Muscle layer of duodenum (tissue), 2 donors: ENCODE results near the gene TANC1.

Experiments used
- H3K27ac ChIP-seq: one replicate; pipeline ENCODE4 v1.7.0; 2013; ENCODE audit warnings: mild to moderate bottlenecking, low read length
- H3K27me3 ChIP-seq: one replicate; pipeline ENCODE4 v1.7.0; 2013; ENCODE audit warnings: low read depth, mild to moderate bottlenecking, control low read depth, low read length
- H3K36me3 ChIP-seq, 2 donors: one replicate each; pipeline ENCODE4 v1.7.0; 2013; ENCODE audit warnings: low read length in 2 of 2, control low read depth in 1 of 2, mild to moderate bottlenecking in 1 of 2; ENCODE audit not compliant: insufficient read depth in 2 of 2, control insufficient read depth in 1 of 2
- H3K4me1 ChIP-seq, 2 donors: one replicate each; pipeline ENCODE4 v1.7.0; 2013; ENCODE audit warnings: low read length in 2 of 2, mild to moderate bottlenecking in 2 of 2, control low read depth in 1 of 2, moderate library complexity in 1 of 2; ENCODE audit not compliant: insufficient read depth in 2 of 2, control insufficient read depth in 1 of 2
- H3K4me3 ChIP-seq, 2 donors: one replicate each; pipeline ENCODE4 v1.7.0; 2013; ENCODE audit warnings: low read length in 2 of 2, low read depth in 1 of 2, mild to moderate bottlenecking in 1 of 2
- H3K9me3 ChIP-seq, 2 donors: one replicate each; pipeline ENCODE4 v1.7.0; 2013; ENCODE audit warnings: low read length in 2 of 2, control low read depth in 1 of 2, mild to moderate bottlenecking in 1 of 2; ENCODE audit not compliant: control insufficient read depth in 1 of 2
- donor health status: healthy.

Gene TANC1

DNA sequence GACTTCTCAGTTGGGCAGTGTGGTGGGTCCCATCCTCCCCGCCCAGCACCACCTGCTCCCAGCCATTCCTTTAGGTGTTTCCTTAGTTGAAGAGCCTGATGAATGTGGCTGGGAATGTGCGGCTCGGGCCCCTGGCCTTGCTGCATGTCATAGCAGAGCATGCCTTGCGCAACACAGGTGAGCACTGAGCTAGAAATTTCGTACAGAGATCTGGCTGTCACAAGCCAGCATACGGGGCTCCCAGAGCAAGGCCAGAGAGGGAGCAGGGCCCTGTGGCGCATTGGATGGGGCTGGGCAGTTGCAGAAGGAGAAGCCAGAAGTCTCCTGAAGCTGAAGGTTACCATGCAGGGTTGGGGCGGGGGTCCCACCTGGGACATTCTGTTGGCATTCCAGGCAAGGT, 188.4 kb downstream of the TANC1 start:
- no peak overlapping the region for H3K27ac ChIP-seq
- no peaks in the 10 kb centered on the region for H3K36me3 ChIP-seq
- peaks cover 5 to 55% of the 10 kb centered on the region in 2 donors for H3K4me1 ChIP-seq
- no peaks in the 10 kb centered on the region for H3K27me3 ChIP-seq
- no peaks in the 10 kb centered on the region for H3K9me3 ChIP-seq
- H3K4me3 ChIP-seq = no peak overlapping the region

GRCh38 chr2:159157361-159158209, 189.1 kb downstream of the TANC1 start:
- Histone ChIP-seq H3K36me3 (no peaks in the 10 kb centered on the region), H3K27ac (no peak overlapping the region), H3K27me3 (no peaks in the 10 kb centered on the region), H3K9me3 (no peaks in the 10 kb centered on the region), H3K4me3 (no peak overlapping the region), H3K4me1 (peaks cover 5 to 47% of the 10 kb centered on the region in 2 donors)

GRCh38 chr2:159160412-159160811, 192.0 kb downstream of the TANC1 start:
- Histone ChIP-seq H3K27ac (no peak overlapping the region), H3K36me3 (no peaks in the 10 kb centered on the region), H3K4me3 (no peak overlapping the region), H3K27me3 (no peaks in the 10 kb centered on the region), H3K9me3 (no peaks in the 10 kb centered on the region), H3K4me1 (peaks cover 0 to 36% of the 10 kb centered on the region in 2 donors)

- no peak overlapping the region for H3K4me3 ChIP-seq
- no peaks in the 10 kb centered on the region for H3K27me3 ChIP-seq
- peaks cover 0 to 33% of the 10 kb centered on the region in 2 donors for H3K4me1 ChIP-seq
- no peaks in the 10 kb centered on the region for H3K36me3 ChIP-seq
- H3K9me3 ChIP-seq = no peaks in the 10 kb centered on the region
- no peak overlapping the region for H3K27ac ChIP-seq
Measured at GRCh38 chr2:159160954-159161353, 192.5 kb downstream of the TANC1 start.

DNA sequence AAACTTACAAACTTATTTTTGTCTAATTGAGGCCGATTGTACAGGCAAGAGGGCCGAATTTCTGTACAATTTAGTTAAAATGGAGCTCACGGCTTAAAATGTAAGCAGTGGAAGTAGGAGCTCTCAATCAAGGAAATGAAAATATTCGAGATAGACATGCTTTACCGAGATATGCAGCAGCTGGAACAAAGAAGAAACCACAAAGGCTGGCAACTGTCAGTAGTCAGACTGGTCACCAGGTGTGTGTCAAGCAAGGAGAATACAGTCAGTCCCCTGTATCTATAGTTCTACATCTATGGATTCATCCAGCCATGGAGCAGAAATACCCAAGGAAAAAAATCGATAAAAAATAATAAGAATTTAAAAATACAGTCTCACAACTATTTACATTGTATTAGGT, 195.5 kb downstream of the TANC1 start:
- Histone ChIP-seq H3K27me3 (no peaks in the 10 kb centered on the region), H3K4me1 (peaks cover 0 to 22% of the 10 kb centered on the region in 2 donors), H3K9me3 (no peaks in the 10 kb centered on the region), H3K4me3 (no peak overlapping the region), H3K27ac (no peak overlapping the region), H3K36me3 (peaks cover 0 to 5% of the 10 kb centered on the region in 2 donors)

GRCh38 chr2:159164457-159164911, 196.0 kb downstream of the TANC1 start:
- peaks cover 4 to 5% of the 10 kb centered on the region in 2 donors for H3K36me3 ChIP-seq
- no peaks in the 10 kb centered on the region for H3K9me3 ChIP-seq
- no peak overlapping the region for H3K27ac ChIP-seq
- no peak overlapping the region for H3K4me3 ChIP-seq
- H3K4me1 ChIP-seq = peaks cover 0 to 22% of the 10 kb centered on the region in 2 donors
- no peaks in the 10 kb centered on the region for H3K27me3 ChIP-seq

- Histone ChIP-seq H3K27ac (no peak overlapping the region), H3K9me3 (no peaks in the 10 kb centered on the region), H3K4me1 (peaks cover 0 to 22% of the 10 kb centered on the region in 2 donors), H3K27me3 (no peaks in the 10 kb centered on the region), H3K4me3 (no peak overlapping the region), H3K36me3 (peaks cover 4 to 5% of the 10 kb centered on the region in 2 donors)
Measured at GRCh38 chr2:159165048-159165447, 196.6 kb downstream of the TANC1 start.

DNA sequence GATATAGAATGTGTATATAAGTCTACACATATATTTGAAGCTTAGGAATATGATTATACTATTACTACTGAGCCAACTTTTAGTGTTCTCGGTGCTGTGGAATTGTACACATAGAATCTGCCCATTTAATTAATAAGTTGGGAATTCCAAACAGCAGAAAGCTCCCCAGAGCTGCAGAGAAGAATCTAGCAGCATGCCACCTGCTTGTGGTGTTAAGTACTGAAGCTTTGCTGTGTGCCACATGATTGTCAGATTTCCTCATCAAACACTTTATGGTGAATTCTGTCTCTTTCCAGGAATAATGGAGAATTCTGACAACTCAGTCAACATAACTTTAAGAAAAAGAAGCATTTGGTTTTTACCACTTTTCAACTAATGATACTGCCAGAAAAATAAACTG, 200.3 kb downstream of the TANC1 start:
- H3K27me3 ChIP-seq = no peaks in the 10 kb centered on the region
- H3K27ac ChIP-seq = no peak overlapping the region
- H3K4me3 ChIP-seq = no peak overlapping the region
- H3K36me3 ChIP-seq = peaks cover 4 to 14% of the 10 kb centered on the region in 2 donors
- peaks cover 0 to 15% of the 10 kb centered on the region in 2 donors for H3K4me1 ChIP-seq
- no peaks in the 10 kb centered on the region for H3K9me3 ChIP-seq

DNA sequence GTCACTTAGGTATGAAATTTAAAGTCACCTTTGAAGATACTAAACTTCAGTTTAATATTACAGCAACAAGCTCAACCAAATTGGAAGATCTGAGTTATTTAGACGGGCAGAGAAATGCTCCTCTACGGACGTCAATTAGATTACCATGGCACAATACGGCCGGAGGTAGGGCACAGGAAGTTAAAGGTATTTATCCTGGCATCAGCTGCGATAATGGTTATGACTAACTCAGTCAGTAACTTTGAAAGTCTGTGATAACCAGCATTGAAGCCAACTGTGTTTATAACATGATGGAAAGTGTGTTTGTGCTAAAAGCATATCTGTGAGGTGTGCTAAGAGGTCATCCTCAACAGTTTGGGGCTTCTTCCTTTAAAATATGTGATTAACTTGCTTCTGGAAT, 200.7 kb downstream of the TANC1 start:
- no peaks in the 10 kb centered on the region for H3K27me3 ChIP-seq
- H3K27ac ChIP-seq = no peak overlapping the region
- H3K9me3 ChIP-seq = no peaks in the 10 kb centered on the region
- peaks cover 4 to 14% of the 10 kb centered on the region in 2 donors for H3K36me3 ChIP-seq
- H3K4me3 ChIP-seq = no peak overlapping the region
- peaks cover 0 to 15% of the 10 kb centered on the region in 2 donors for H3K4me1 ChIP-seq

DNA sequence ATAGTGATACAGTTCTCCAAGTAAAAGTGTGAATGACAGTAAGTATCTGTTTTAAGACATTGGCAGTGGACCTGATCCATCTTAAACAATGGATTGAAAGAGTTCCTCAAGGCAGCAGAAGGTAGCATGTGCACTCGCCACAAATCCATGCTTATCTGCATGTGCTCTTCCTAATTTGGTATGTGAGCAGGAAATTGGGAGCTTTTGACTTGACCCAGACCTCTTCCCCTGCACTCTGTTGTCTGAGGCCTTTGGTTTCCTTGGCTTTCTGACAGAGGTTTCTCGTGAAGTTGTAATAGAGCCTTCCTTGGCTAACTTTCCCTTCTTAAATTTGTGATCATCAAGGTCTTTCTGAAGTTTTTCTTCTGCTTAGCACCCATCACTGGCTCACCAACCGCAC, 204.0 kb downstream of the TANC1 start:
- H3K36me3 ChIP-seq = peaks cover 9 to 15% of the 10 kb centered on the region in 2 donors
- H3K9me3 ChIP-seq = no peaks in the 10 kb centered on the region
- H3K27me3 ChIP-seq = no peaks in the 10 kb centered on the region
- H3K4me3 ChIP-seq = no peak overlapping the region
- H3K27ac ChIP-seq = no peak overlapping the region
- peaks cover 0 to 3% of the 10 kb centered on the region in 2 donors for H3K4me1 ChIP-seq

GRCh38 chr2:159174759-159175158, 206.3 kb downstream of the TANC1 start:
- Histone ChIP-seq H3K27ac (no peak overlapping the region), H3K9me3 (no peaks in the 10 kb centered on the region), H3K4me1 (peaks cover 0 to 14% of the 10 kb centered on the region in 2 donors), H3K27me3 (no peaks in the 10 kb centered on the region), H3K36me3 (peaks cover 17 to 23% of the 10 kb centered on the region in 2 donors), H3K4me3 (no peak overlapping the region)
